NCI-H128 (cell line): ENCODE results near the gene MEF2B.
"Not testable (repeated sequence)": the region's sequence is repeated elsewhere in the genome, so short reads cannot be mapped to it uniquely, and the experiment has no call there.

Source experiments
- DNase-seq: peaks from one replicate; lab custom pipeline; 2025; ENCODE audit not compliant: unreplicated experiment; lab: John Stamatoyannopoulos, UW

The MEF2B gene

DNA sequence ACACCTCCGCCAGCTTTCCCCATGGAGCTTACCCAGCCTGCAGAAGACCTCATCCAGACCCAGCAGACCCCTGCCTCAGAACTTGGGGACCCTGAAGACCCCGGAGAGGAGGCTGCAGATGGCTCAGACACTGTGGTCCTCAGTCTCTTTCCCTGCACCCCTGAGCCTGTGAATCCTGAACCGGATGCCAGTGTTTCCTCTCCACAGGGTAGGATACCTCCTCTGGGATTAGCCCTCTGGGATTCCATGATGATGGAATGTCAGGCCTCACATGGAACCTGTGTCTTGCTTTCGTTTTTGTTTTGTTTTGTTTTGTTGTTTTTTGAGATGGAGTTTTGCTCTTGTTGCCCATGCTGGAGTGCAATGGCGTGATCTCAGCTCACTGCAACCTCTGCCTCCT is 23.9 kb upstream of the MEF2B start:
- no peak for DNase-seq

GRCh38 chr19:19192910-19193423 is 22.9 kb upstream of the MEF2B start:
- no peak for DNase-seq

DNA sequence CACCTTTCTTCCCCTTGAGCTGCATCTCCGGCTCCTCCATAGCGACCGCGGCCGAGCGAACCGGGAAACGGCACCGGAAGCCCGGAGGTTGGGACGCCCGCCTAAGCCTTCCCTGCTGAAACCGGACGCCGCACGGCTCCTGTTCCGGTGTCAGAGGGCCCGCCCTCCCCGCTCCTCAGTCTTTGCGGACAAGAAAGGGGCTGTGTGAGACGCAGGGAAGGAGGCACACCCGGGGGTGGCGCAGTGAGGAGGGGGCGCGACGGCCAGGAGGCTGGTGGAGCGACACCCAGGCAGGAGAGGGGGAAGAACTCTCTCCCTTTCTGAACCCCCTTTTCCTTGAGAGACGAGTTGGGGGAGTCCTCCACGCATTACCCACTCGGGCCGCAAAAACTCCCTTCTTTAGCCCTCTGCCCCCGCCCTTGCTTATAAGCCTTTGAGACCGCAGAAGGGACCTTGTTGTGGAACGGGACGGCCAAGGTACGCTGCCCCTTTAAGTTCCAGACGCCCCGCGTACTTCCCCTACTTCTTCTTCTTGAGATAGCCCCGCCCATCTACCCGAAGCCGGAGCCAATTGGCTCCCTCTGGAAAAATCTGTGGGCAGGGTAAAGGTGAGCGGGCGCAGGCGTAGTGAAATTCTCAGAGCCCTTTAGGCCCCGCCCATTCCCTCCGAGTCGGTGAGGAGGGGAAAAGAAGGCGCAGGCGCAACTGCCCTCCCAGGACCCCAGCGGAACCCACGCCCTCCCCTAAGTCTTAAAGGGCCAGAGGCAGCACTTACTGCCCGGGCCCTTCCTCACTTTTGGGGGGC is 22.2 kb upstream of the MEF2B start, which contains the start of the genes BORCS8 and RFXANK:
BORCS8 (minus strand) TSS at position 75 of the 805 bp plus-strand sequence; CDS start at position 40, 35 bp downstream.
RFXANK (plus strand) TSS at position 181 of the 805 bp plus-strand sequence. CDS start 1,689 bp downstream, outside the sequence.
- peak; percentile 99 for DNase-seq

DNA sequence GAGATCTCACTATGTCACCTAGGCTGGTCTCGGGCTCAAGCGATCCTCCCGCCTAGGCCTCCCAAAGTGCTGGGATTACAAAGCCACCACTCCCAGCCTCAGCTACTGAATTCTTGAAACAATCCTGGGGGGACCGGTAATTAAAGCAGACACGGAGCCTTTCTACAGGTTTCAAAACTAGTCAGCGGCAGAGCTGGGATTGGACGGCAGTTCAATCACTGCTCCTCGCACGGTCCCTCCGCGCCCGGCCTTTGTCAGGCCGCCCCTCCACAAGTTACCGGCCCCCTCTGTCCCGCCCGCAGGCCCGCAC is 21.7 kb upstream of the MEF2B start:
- no peak for DNase-seq

DNA sequence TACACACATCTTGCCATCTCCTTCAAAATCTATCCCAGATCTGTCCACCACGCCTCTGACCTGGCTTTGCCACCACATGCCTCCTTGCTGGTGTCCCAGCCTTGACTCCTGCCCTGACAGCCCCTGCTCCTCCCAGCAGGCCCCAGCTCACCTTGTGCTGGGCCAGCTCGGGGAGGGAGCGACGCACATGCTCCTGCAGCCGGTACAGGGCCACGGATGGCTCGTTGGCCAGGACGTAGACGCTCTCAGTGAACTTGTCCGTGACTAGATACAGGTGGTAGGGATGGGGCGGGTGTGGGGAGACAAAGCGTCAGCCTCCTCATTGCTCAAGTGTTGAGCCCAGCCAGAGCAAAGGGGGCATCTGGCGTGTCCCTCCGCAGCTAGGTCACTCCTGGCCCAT is 16.7 kb upstream of the MEF2B start:
- no peak for DNase-seq

- DNase-seq: peak; percentile 2
These were observed 16.0 kb upstream of the MEF2B start for GRCh38 chr19:19185853-19186740.

DNA sequence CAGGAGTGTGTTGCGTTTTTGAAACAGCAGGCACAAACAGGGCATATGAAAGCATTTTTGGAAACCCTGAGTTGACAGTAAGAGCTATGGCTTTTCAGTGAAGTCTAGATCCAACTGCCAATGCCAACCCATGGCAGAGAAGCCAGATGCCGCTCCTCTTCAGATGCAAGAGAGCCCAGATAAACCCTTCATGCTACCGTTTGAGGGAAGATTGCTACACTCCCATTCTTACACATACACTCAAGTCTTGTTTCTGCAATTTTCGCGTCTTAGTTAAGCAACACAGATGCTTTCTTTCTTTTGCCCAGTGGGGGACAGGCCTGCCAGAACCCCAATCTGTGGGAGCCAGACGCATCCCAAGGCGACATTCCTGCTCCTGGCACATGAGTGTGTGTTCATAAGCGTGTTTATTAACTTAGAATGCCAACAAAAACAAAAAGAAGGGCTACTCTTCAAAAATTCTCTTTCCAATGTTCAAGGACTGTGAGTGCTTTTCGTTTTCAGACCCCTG is 11.5 kb upstream of the MEF2B start:
- no peak for DNase-seq

- DNase-seq: no peak
These were observed 9.7 kb upstream of the MEF2B start for GRCh38 chr19:19179548-19180441.

DNA sequence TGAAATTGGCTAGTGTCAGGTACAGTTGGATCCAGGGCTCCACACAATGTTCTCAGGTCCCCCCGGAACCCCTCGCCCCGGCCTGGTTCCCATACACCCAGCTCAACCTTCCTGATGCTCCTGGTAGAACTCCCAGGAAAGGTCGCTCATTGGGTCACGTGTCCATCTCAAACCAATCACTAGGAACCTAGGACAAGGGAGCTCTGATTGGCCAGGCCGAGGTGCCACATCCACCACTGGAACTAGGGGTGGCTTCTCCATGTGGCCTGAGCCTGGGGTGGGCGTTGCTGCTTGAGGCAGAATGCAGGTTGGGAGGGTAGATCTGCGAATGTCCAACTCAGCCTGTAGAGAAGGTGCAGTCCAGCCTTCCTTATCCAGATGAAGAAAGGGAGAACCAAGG is 6.9 kb upstream of the MEF2B start:
- no peak for DNase-seq

DNA sequence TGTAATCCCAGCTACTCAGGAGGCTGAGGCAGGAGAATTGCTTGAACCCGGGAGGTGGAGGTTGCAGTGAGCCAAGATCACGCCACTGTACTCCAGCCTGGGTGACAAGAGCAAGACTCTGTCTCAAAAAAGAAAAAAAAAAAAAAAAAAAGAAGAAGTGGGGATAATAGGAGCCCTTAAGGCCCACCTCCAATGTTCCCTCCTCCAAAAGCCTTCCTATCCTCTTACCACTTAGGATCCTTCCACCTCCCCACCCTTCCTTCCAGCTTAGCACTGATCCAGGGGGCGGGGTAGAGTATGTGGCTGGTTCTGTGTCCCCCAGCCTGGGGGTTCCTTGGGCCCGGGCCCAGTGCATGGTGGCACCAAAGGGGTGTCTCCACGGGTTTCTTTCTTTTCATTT is 3.2 kb upstream of the MEF2B start:
- DNase-seq: not testable (repeated sequence)

DNA sequence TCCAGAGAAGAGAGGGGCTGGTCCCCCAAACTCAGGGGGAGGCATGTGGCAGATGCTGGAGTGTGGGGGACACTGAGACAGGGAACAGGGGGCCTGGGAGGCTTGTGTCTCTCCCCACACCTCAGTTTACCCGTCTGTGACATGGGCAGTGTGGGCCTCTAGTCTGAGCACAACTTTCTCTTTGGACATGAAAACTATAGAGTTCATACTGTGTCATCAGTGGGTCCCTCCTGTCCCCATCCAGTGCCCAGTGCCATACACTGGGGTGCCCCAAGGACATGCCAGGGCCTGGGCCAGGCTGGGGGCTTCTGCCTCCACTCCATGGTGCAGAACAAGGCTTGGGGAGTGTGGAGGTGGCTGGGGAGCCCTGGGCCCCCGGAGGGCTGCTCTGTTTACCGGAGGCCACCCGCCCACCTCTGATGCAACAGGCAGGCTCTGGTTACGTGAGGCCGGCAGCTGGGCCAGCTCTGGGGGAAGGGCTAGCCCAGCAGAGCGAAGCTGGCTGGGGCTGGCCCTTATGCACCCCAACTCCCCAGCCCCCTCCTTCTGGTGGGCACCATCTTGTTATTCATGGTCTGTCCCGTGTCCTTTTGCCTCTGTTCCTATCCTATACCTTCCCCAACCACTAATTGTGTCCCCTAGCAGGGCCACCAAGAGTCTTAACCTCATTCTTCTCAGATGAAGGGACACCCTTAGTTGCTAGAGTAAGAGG is 1.9 kb upstream of the MEF2B start:
- no peak for DNase-seq

DNA sequence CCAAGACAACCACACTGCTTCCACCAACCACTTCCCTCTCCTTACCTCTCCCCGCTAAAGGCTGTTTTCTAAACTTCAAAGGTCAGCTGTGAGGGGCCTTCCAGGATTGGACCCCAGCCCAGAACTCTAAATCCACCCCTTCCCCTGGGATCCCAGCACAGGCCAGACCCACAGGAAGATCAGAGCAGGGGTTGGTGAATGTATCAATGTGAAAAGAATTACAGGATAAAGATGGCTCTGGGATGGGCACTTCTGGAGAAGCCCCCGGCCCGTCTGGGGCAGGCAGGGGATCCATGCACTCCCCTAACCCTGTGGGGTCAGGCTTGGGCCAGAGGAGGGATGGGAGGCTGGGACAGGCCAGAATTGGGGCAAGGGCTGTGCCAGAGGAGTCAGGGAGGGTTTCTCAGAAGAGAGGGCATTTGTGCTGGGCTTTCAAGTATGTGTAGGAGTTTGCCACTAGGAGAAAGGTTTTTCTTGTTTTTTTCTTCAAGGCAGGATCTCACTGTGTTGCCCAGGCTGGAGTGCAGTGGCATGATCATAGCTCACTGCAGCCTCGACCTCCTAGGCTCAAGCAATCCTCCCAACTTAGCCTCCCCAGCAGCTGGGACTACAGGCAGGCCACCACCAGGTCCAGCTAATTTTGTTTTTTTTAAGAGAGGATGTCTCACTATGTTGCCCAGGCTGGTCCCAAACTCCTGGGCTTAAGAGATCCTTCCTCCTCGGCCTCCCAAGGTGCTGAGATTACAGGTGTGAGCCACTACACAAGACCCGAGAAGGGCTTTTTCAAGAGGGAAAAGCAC is 1.0 kb upstream of the MEF2B start:
- DNase-seq: no peak

DNA sequence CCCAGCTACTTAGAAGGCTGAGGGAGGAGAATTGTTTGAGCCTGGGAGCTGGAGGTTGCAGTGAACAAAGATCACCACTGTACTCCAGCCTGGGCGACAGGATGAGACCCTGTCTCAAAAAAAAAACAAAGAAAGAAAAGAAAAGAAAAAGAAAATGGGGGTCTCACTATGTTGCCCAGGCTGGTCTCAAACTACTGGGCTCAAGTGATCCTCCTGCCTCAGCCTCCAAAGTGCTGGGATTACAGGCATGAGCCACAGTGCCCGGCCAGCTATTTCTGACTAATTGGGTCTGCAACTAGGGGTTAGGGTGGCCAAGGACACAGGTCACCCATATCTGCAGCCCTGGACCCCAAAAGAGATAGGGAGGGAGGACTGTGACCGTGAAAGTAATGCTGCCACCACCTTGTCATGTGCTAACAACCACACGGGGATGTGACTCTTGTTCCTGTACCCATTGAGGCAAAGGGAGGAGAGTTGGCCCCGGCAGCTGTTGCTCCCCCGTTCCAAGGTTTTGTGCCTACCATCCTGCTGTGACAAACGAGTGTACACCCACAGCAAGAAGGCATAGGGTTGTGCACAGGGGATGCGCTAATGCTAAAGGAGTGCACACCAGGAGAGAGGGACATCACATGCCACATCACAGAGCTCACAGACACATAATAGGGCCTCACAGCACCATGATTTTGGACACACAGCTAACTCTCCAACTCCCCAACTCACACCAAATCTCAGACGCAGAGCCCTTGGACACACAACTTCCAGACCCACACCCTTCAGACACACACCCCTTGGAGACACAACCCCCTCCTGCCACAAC is 619 bp downstream of the MEF2B start:
- no peak for DNase-seq

- DNase-seq: no peak
These were observed 2.5 kb downstream of the MEF2B start for GRCh38 chr19:19167612-19168011.

DNA sequence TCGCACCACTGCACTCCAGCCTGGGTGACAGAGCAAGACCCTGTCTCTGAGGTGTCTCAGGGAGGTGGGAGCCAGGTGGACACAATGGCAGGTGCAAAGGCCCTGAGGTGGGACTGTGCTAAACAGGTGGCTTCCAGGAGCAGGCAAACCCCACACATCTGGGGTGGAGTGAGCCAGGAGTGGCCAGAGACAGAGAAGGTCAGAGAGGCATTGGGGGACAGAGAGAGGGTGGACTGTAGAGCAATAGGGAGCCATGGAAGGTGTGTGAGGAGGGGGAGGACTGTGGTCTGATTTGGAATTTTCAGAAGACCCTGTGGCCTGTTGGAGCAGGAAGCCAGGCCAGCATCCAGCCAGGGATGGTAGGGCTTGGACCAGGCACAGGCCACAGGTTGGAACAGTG is 4.7 kb downstream of the MEF2B start:
- no peak for DNase-seq

GRCh38 chr19:19162495-19162894 is 7.6 kb downstream of the MEF2B start:
- DNase-seq: no peak

DNA sequence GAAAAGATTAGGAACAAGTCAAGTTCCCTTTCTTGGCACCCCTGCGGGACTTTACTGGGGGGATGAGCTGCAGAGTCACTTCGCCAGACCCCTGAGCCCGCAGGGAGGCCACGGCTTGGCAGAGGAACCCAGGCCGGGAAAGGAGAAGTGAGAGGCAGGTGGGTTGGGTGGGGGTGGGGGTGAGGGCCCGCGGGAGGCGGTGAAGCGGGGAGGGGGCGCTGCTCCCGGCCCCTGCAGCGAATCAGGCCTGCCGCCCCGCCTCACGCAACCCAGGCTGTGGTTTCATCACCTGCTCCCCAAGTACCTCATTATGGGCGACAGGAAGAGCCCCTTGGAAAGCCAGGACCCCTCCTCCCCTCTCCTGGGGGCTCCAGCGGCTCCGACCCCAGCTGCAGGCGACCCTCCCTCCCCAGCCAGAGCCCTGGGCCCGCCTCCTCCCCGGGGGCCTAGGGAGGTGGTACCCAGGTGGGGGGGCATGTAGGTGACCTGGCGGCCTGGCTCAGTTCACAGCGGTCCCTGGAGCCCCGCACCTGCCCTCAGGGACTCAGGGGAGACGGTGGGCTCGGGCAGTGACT is 9.5 kb downstream of the MEF2B start:
- no peak for DNase-seq

DNA sequence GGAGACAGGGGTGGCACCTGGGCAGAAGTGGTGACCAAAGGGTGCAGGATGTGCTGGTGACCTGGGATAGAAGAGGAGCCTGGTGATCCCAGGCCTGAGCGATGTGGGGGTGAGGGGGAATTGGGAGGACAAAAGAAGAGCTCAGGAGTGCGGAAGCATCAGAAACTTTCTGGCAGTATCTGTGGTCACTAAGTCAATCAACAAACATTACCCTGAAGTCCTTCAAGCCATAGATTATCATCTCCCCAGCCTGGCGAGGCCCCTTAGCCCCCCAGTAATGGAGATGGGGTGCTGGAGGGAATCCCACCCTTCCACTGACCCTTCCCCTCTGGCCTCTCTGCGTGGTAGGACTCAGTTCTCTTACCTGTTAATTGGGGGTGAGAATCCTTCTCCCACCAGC is 10.5 kb downstream of the MEF2B start:
- no peak for DNase-seq
